Measurements from ENCODE around the gene MCHR2.

The MCHR2 gene

DNA sequence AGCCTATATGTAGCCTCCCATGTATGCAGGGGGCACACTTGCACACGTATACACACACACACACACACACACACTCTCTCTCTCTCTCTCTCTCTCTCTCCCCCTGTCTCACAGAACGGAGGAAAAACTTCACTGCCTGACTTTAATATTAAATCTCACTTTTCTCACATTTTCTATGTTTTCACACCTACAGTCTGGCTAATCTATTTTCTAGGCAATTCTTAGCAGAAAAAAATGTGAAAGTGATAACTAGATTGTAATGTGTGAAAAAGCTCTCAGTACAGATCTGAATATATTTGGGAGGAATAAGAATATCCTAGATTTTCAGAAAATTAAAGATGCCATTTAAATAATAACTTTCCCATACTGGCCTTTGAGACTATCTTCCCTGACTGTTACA, 120.9 kb downstream of the MCHR2 start:
- no peak overlapping the region for H3K4me2 ChIP-seq (ENCODE audit: low read length)
- no peaks in the 10 kb centered on the region for H3K9me3 ChIP-seq (ENCODE audit: control insufficient read depth, insufficient read depth, low read length)
- no peaks in the 10 kb centered on the region for H3K36me3 ChIP-seq (ENCODE audit: control insufficient read depth, low read length)
- H3K79me2 ChIP-seq (ENCODE audit: control insufficient read depth, low read length): no peaks in the 10 kb centered on the region
- H3K27ac ChIP-seq (ENCODE audit: low read depth, low read length): no peak overlapping the region
- no peaks in the 10 kb centered on the region for H3K9me2 ChIP-seq (replicated peaks; ENCODE audit: control insufficient read depth, low read length)
- H3K4me3 ChIP-seq (ENCODE audit: low read length): no peak overlapping the region
- H3F3A ChIP-seq (ENCODE audit: control insufficient read depth, insufficient read depth): no peaks in the 10 kb centered on the region
- peaks cover 33% of the 10 kb centered on the region for H3K27me3 ChIP-seq (ENCODE audit: control insufficient read depth, low read length)
- H4K20me1 ChIP-seq (ENCODE audit: control insufficient read depth, insufficient read depth, low read depth, low read length): no peaks in the 10 kb centered on the region
- peaks cover 4% of the 10 kb centered on the region for H3K4me1 ChIP-seq (ENCODE audit: control insufficient read depth, low read length)
- no peak for TF ChIP-seq EZH2phosphoT487 (IDR thresholded peaks at IDR 0.05; ENCODE audit: borderline replicate concordance, low read length)
- TF ChIP-seq, protein P1, sequence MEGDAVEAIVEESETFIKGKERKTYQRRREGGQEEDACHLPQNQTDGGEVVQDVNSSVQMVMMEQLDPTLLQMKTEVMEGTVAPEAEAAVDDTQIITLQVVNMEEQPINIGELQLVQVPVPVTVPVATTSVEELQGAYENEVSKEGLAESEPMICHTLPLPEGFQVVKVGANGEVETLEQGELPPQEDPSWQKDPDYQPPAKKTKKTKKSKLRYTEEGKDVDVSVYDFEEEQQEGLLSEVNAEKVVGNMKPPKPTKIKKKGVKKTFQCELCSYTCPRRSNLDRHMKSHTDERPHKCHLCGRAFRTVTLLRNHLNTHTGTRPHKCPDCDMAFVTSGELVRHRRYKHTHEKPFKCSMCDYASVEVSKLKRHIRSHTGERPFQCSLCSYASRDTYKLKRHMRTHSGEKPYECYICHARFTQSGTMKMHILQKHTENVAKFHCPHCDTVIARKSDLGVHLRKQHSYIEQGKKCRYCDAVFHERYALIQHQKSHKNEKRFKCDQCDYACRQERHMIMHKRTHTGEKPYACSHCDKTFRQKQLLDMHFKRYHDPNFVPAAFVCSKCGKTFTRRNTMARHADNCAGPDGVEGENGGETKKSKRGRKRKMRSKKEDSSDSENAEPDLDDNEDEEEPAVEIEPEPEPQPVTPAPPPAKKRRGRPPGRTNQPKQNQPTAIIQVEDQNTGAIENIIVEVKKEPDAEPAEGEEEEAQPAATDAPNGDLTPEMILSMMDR (IDR thresholded peaks at IDR 0.05; ENCODE audit: low read depth, low read length, poor library complexity, severe bottlenecking): no peak

DNA sequence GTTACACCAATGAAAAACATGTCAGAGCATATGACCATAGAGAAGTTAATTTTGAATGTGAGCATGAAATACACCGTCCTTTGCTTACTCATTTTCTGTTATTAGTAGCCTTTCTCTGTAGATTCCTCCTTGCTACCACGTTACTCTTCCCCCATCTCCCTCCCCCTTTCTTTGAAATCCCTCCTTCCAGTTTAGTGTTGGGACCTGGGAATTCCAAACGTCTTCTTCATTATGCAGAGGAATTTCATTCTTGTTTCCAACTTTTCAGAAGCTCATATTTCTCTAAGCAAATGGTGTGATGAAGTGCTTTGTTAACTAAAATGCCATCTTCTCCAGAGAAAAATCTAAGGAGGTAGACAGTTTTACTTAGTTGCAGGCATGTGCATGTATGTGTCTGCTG, 122.4 kb downstream of the MCHR2 start:
- Histone ChIP-seq H3K4me3 (ENCODE audit: low read length) (no peak overlapping the region), H3K79me2 (ENCODE audit: control insufficient read depth, low read length) (no peaks in the 10 kb centered on the region), H3K4me2 (ENCODE audit: low read length) (no peak overlapping the region), H3K36me3 (ENCODE audit: control insufficient read depth, low read length) (no peaks in the 10 kb centered on the region), H3K27ac (ENCODE audit: low read depth, low read length) (no peak overlapping the region), H3K4me1 (ENCODE audit: control insufficient read depth, low read length) (peaks cover 4% of the 10 kb centered on the region), H3F3A (ENCODE audit: control insufficient read depth, insufficient read depth) (no peaks in the 10 kb centered on the region), H3K27me3 (ENCODE audit: control insufficient read depth, low read length) (peaks cover 35% of the 10 kb centered on the region), H3K9me2 (replicated peaks; ENCODE audit: control insufficient read depth, low read length) (no peaks in the 10 kb centered on the region), H3K9me3 (ENCODE audit: control insufficient read depth, insufficient read depth, low read length) (no peaks in the 10 kb centered on the region), H4K20me1 (ENCODE audit: control insufficient read depth, insufficient read depth, low read depth, low read length) (no peaks in the 10 kb centered on the region)
- TF ChIP-seq, protein P1 (IDR thresholded peaks at IDR 0.05; ENCODE audit: low read depth, low read length, poor library complexity, severe bottlenecking): no peak
- no peak for TF ChIP-seq EZH2phosphoT487 (IDR thresholded peaks at IDR 0.05; ENCODE audit: borderline replicate concordance, low read length)

Data from DOHH2 (cell line).